HG03064 (cell line): ENCODE measurements around the gene ACOXL.

Source experiments
- ATAC-seq: cut with Tn5 transposase; IDR thresholded peaks from one replicate; pipeline ENCODE4 v1.9.1; 2021; ENCODE audit warnings: low read depth; ENCODE audit not compliant: unreplicated experiment

The ACOXL gene

GRCh38 chr2:110790907-110791306 is 58.5 kb downstream of the ACOXL start:
- ATAC-seq, result no peak

DNA sequence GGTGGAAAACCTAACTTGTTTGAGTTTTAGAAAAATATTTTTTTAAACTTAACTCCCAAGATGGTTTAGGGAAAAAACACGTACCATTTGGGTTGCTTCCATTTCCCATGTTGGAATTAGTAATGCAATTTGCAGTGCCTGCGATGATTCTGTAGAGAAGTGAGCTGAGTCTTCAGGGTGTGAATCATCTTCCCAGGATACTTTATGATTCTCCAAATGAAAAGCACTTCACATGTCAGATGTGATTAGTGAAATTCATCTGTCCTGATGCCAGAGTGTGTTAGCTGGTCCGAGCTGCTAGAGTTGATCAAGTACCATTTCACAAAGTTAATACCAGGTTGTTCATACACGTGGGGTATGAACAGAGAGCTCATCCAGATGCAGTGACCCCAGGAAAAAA is 59.1 kb downstream of the ACOXL start:
- ATAC-seq, result no peak

- no peak for ATAC-seq
These were observed 60.7 kb downstream of the ACOXL start for GRCh38 chr2:110793034-110793433.

DNA sequence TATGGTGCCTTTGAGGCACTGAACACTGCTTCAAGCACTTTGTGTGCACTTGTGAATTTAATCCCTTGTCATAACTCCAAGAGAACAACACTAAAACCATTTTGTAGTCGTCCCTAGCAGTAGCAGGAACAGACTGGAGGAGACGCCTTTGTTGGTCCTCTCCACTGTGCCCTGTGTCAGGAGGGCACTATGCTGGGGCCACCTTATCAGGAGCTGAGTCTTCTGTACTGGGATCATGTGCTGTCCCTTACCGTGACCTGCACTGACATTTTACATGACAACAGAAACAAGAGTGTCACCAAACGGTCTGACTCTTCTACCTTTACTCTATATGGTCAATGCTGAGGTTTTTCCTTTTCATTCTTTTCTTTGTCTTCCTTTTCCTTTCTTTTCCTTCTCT is 62.0 kb downstream of the ACOXL start:
- no peak for ATAC-seq

DNA sequence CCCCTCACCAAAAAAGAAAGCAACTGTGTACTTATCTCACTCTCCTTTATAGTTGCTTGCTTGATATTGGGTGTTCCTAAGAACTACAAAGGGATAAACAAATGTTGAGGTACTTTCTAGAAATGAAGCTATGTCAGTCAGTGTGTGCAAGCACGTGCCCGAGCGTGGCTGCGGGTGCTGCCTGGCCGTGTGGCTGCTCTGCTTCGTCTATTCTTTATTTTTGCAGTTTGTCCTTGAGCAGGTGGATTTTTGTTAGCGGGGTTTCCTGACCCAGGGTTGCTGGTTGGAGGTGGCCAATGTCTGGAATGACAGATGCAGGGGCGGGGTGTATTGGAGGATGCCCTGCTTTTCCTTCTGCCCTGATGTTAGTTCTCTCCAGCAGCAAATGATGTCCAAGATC is 62.6 kb downstream of the ACOXL start:
- ATAC-seq, result no peak

GRCh38 chr2:110796716-110797301 is 64.4 kb downstream of the ACOXL start:
- no peak for ATAC-seq

GRCh38 chr2:110799376-110799775 is 67.0 kb downstream of the ACOXL start:
- ATAC-seq, result no peak

- no peak for ATAC-seq
These were observed 68.4 kb downstream of the ACOXL start for GRCh38 chr2:110800611-110801402.

GRCh38 chr2:110802208-110802932 is 70.0 kb downstream of the ACOXL start:
- no peak for ATAC-seq

DNA sequence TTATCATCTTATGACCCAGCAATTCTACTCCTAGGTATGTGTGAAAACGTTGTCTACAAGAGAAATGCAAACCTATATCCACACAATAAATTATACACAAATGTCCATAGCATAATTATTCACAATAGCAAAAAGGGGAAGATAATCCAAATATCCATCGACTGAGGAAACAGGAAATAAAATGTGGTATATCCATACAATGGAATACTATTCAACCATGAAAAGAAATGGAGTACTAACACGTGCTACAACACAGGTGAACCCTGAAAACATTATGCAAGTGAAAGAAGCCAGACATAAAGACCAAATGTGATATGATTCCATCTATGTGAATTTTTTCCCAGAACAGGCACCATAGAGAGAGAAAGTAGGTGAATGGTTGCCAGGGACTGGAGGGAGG is 72.1 kb downstream of the ACOXL start:
- ATAC-seq, result no peak

GRCh38 chr2:110804915-110805314 is 72.5 kb downstream of the ACOXL start:
- ATAC-seq, result no peak

GRCh38 chr2:110805894-110806452 is 73.6 kb downstream of the ACOXL start:
- no peak for ATAC-seq

- ATAC-seq, result no peak
These were observed 75.1 kb downstream of the ACOXL start for GRCh38 chr2:110807522-110807921.

DNA sequence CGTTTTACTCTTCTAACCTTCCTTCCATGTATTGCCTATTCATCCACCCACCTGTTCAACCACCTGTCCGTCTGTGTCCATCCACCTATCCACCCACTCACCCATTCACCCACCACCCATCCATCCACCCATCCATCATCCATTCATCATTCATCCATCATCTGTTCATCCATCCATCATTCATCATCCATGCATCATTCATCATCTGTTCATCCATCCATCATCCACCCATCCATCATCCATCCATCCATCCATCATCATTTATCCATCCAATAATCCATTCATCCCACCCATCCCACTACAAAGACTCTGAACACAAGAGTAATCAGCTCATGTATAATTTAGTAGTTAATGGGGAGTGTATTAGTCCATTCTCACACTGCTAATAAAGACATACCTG is 78.0 kb downstream of the ACOXL start:
- no peak for ATAC-seq

- ATAC-seq, result no peak
These were observed 80.6 kb downstream of the ACOXL start for GRCh38 chr2:110812726-110813645.

DNA sequence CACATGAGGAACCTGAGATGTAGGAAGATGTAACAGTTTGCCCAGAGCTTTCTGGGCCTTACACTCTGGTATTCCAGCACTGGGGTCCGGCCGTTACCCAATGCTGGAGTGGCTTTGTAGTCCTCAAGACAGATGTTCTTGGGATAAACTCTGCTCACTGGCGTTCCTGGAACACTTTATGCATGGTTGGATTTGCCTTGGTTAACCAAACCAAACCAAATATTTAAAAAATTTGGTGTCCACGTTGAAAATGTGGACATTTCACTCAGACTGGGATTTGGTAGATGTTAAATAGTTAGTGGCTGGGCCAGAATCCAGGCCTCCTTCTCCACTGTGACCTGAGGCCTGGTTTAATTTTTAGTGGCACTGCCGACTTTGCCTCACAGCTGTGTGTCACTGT is 81.5 kb downstream of the ACOXL start:
- no peak for ATAC-seq

DNA sequence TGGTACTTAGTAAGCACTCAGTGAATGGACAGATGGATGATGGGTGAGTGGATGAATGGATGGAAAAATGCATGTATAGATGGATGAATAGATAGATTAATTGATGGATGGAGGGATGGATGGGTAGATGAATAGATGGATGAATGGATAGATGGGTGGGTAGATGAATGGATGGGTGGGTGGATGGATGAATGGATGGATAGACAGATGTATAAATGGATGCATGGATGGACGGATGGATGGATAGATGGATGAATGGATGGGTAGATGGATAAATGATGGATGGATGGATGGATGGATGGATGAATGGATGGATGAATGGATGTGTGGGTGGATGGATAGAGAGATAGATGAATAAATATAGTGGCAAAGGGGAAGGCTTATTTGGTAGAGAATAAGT is 83.6 kb downstream of the ACOXL start:
- no peak for ATAC-seq

GRCh38 chr2:110816404-110817365 is 84.3 kb downstream of the ACOXL start:
- no peak for ATAC-seq

DNA sequence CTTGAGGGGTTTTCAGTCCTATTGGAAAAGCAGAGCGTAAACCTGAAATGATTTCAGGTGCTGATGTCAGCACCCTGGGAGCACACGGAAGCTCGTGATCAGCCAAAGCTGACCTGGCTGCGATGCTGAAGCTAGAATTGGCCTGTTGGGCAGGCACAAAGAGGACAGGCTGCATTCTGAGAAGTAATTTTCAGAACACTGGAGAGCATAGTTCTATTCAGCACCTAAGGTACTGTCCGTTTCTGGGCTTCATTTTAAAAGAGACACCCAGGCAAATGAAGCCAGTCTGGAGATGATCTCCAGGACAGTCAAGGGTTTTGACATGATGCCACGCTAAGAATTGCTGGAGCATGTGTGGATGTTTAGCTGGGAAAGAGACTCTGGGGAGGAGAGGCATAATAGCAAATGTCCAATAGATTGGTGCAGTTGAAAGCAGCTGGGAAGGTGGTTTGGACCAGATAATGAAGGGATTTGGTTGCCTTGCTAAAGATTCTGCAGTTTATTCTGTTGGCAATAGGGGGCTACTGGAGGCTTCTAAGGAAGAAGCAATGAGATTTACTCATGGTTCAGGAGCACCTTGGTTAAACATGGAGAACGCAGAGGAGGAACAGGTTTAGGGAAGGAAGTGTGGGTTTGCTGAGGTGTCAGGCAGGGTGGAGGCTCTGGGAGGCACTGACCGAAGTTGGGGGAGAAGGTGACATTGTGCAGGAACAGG is 86.6 kb downstream of the ACOXL start:
- ATAC-seq, result no peak
